SKM-1 (cell line): Measurements from ENCODE around the gene BBX.

Source experiments
- DNase-seq: peaks from one replicate; lab custom pipeline; 2025; ENCODE audit not compliant: unreplicated experiment; lab: John Stamatoyannopoulos, UW

BBX gene

GRCh38 chr3:107794664-107795443, 272.1 kb downstream of the BBX start:
- DNase-seq = no peak

GRCh38 chr3:107795514-107796094, 272.8 kb downstream of the BBX start:
- no peak for DNase-seq

- DNase-seq = peak; percentile 10
These were observed 274.0 kb downstream of the BBX start for GRCh38 chr3:107796791-107797190.

GRCh38 chr3:107797586-107797985, 274.8 kb downstream of the BBX start:
- DNase-seq = no peak

DNA sequence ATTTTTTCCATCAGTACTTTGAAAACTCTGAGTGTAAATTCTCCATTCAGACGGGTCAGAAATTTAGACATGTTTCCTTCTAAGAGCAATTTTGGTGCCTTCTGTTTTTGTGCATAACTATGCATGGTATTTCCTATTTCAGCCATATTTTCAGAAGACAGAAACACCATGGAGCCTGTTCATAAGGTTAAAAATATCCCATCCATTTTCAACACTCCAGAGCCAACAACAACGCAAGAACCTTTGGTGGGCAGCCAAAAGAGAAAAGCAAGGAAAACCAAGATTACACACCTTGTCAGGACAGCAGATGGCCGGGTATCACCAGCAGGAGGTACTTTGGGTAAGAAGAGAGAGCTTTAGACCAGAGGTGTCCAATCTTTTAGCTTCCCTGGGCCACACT, 275.6 kb downstream of the BBX start:
- DNase-seq = no peak

DNA sequence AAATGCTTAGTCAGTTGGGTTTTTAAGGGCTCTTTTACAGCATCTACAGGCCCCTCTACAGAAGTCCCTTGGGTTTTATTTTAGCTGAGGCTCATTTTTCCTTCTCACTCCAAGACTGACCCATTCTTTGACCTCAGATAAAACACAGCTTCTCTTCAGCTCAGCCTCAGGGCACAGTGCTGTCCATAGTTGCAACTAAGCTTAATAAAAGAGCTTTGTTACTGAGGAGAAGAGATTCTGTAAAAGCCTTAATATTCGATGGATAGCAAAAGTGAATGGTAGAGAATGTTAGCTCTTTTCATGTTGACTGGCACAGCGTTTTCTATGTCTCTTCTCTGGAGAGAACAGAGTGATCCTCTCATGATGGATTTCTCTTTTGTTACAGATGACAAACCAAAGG, 277.9 kb downstream of the BBX start:
- DNase-seq = no peak

GRCh38 chr3:107803170-107803569, 280.4 kb downstream of the BBX start:
- no peak for DNase-seq

GRCh38 chr3:107806021-107806420, 283.3 kb downstream of the BBX start:
- no peak for DNase-seq

DNA sequence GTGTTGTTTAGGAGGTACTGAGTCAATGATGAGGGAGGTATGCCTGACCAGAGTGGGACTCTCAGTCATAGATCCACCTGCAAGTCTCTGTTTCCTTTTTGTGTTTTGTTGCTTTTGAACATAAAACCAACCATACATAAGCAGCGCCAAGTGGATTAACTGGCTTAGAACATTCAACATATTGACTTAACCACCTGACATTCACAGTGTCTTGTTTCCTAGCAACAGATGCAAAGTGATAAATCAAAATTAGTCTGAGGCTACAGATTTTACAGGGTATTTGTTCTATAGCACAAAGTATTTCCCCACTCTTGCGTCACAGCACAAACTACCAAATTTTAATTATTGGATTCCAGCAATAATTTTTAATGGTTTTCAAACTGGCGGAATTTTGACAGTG, 283.8 kb downstream of the BBX start:
- DNase-seq = no peak

DNA sequence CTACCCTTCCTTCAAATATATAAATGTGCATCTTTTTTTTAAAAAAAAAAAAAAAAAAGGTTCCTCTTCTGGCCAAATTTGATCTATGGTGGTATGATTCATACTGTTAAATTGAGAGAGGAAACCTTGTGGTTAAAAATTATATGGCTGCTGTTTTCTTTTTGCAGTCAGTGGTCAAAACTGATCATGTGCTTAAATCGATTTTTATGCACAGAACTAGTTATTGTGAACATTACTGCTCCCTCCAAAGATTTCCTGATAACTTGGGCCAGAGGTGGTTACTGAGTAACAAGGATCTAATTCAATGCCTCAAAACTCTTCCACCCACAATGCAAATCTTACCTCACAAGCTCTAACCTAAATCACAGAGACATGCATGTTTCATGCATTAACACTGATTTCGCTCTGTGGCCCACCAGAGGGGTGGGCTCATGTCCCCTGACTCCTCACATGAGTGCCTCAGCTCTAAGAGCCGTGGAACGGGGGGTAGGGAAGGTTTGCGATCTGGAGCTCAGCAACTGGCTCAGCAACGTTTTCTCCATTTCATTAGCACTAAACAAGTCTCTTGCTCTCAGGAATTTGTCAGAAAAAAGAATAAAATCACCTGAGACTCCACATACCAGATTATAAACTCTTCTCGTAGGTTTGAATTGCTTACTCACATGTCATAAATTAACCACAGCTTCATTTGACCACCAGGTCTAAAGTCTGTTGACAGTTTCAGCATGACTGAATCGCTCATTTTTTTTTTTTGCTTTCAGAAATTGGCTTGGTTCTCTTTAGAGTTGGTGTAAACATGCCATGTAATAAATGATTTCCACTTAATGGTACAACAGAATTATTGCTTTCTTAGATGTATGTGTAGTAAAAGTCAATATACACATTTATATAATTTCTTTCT, 287.7 kb downstream of the BBX start:
- no peak for DNase-seq

DNA sequence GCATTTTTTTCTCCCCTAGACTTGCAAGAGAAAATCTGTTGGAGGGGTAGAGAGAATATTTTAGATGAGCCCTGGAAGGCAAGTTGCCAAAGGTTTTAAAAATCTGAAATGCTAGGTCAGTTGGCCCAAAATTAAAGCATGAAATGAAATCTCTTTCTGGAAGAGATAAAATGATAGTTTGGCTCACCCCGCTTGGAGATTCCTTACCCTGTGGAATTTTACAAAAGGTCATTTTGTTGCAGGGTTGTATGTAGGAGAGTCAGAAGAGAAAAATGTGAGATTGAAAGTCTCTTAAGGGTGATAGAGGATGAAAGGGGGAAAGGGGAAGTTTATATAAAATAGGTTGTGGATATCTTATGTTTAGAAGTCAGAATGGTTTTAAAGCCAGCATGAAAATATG, 290.3 kb downstream of the BBX start:
- no peak for DNase-seq

DNA sequence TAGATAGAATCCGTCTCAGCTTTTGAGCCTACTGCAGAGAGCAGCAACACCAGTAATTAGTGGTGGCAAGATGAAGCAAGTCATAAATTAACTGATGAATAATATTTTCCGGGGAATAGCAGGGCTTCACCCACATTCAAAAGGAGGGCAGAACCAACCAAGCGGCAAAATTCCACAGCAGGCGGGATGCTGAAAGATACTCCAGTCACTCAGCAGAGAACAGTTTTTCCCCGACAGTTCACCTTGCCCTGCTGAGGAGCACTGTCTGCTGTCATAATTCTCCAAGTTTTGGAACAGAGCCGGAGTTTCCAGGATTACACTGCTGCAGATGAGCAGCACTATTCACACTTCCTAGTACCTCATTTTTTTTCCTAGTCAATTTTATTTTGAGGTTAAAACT, 293.3 kb downstream of the BBX start:
- DNase-seq = no peak

GRCh38 chr3:107817076-107817475, 294.3 kb downstream of the BBX start:
- no peak for DNase-seq

- DNase-seq = no peak
These were observed 295.3 kb downstream of the BBX start for GRCh38 chr3:107818025-107818424.

DNA sequence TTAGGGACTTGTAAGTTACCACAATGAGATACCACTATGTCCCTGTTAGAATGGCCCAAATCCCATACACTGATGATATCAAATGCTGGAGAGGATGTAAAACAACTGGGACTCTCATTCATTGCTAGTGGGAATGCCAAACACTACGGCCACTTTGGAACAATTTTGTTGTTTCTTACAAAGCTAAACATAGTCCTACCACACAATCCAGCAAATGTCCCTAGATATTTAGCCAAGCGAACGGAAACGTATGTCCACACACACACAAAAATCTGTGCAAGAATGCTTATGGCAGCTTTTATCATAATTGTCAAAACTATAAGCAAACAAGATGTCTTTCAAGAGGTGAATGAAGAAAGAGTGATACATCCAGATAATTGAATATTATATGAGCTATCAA, 296.9 kb downstream of the BBX start:
- no peak for DNase-seq

GRCh38 chr3:107822308-107822707, 299.5 kb downstream of the BBX start:
- no peak for DNase-seq

DNA sequence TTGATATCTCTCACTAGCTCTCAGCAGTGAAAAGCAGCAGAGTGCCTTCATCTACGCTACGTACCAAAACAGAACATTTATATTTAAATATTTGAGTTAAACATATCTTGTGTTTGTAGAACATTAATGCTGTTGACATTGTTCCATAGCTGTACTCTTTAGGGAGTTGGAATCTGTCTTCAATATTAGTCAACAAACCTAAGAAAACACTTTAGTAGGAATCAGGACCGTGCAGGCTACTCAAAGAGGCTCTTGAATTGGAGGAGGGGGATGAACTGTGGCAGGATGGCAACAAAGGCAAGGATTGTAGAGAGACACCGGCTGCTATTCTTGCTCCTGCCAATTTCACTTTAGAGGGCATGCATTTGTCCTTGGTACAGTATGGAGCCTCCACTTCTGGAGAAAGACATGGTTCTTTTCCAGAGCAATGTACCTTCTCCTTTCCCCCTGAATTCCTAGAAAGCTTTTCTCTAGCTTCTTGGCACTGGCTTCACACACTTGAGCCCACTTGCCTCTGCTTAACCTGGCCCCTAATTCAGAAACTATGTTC, 302.1 kb downstream of the BBX start:
- DNase-seq = no peak

DNA sequence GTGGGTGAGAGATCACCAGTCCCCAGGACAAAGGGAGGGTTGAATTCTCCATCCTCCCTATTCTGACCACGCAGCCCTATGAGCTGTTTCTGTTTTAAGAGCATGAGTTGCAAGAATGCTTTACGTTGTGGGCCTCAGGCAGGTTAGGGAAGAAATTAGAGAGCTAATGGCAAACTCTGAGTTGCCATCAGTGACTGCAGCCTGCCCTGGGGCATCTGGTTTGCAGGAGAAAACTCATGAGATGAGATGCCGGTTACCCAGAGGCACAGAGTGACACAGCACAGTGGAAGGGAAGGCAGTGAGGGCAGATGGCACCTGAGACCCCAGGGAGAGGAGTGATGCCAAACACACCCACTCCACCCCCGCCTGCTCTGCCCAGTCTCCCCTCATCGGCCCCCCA, 302.8 kb downstream of the BBX start:
- DNase-seq = no peak

- no peak for DNase-seq
These were observed 304.0 kb downstream of the BBX start for GRCh38 chr3:107826727-107827126.

- DNase-seq = no peak
These were observed 306.4 kb downstream of the BBX start for GRCh38 chr3:107829185-107829584.

GRCh38 chr3:107831590-107831989, 308.8 kb downstream of the BBX start:
- DNase-seq = no peak

GRCh38 chr3:107833043-107833442, 310.3 kb downstream of the BBX start:
- DNase-seq = no peak
